OCI-LY7 (cell line): Measurements from ENCODE around the gene C9. TPM values are rescaled to one million over a fixed set of nuclear protein-coding genes. Genes with fewer than 3 reads are reported as not detected.

ENCODE experiments used
- BruUV-seq: library from RNA; stranded (reverse); fragments of 400-500 nt; replicated peaks from 2 replicates; lab custom pipeline; 2021; lab: Mats Ljungman, UMichigan
- CTCF ChIA-PET: fragments of 300-600 bp; sonication (Branson Sonifier 250); formaldehyde crosslinking; loops from one replicate; lab custom pipeline; 2022; ENCODE audit warnings: antibody characterized with exemption; ENCODE audit not compliant: unreplicated experiment; lab: Charles Lee
- POLR2A ChIA-PET: fragments of 300-600 bp; sonication (Branson Sonifier 250); formaldehyde crosslinking; loops from one replicate; lab custom pipeline; 2022; ENCODE audit warnings: antibody characterized with exemption; lab: Charles Lee
- DNase-seq: peaks from one replicate; pipeline ENCODE4 v3.0.0-alpha.2; 2015; ENCODE audit warnings: low spot score
- H2AFZ ChIP-seq: fragments of 200-600 bp; sonication (generic), shearing (Covaris generic); 2 replicates; pipeline ENCODE4 v1.6.1; 2014; ENCODE audit warnings: mild to moderate bottlenecking, antibody characterized with exemption, low read length, moderate library complexity
- H3K27ac ChIP-seq: fragments of 200-600 bp; sonication (generic); 2 replicates; pipeline ENCODE4 v1.5.1; 2014; ENCODE audit warnings: mixed run types, low read depth, mild to moderate bottlenecking, moderate library complexity, low read length, inconsistent platforms; ENCODE audit not compliant: poor library complexity, severe bottlenecking
- H3K36me3 ChIP-seq: fragments of 200-600 bp; sonication (generic); 2 replicates; pipeline ENCODE4 v1.6.1; 2014; ENCODE audit warnings: mild to moderate bottlenecking, antibody characterized with exemption, low read length, moderate library complexity, mixed read lengths; ENCODE audit not compliant: insufficient read depth
- H3K4me1 ChIP-seq: fragments of 200-600 bp; sonication (generic); 2 replicates; pipeline ENCODE4 v1.5.1; 2014; ENCODE audit warnings: mild to moderate bottlenecking, low read length; ENCODE audit not compliant: insufficient read depth, poor library complexity, severe bottlenecking
- H3K4me2 ChIP-seq: fragments of 200-600 bp; sonication (generic); 2 replicates; pipeline ENCODE4 v1.6.1; 2014; ENCODE audit warnings: mild to moderate bottlenecking, low read length
- H3K4me3 ChIP-seq: fragments of 200-600 bp; sonication (generic); 2 replicates; pipeline ENCODE4 v1.5.1; 2014; ENCODE audit warnings: mild to moderate bottlenecking, low read depth, low read length; ENCODE audit not compliant: poor library complexity, severe bottlenecking
- H3K79me2 ChIP-seq: fragments of 200-600 bp; sonication (generic); 2 replicates; pipeline ENCODE4 v1.6.1; 2016; ENCODE audit warnings: low read depth, mild to moderate bottlenecking, low read length, moderate library complexity, mixed read lengths; ENCODE audit not compliant: insufficient read depth
- H3K9me2 ChIP-seq: fragments of 200-600 bp; sonication (generic); 2 replicates; pipeline ENCODE4 v1.6.1; 2016; ENCODE audit warnings: mild to moderate bottlenecking, low read length, mixed read lengths; ENCODE audit not compliant: insufficient read depth
- H3K9me3 ChIP-seq: fragments of 200-600 bp; sonication (generic); 2 replicates; pipeline ENCODE4 v1.6.1; 2014; ENCODE audit warnings: mild to moderate bottlenecking, mixed run types, low read length, mixed read lengths
- H4K20me1 ChIP-seq: fragments of 200-600 bp; sonication (generic); 2 replicates; pipeline ENCODE4 v1.6.1; 2014; ENCODE audit warnings: mild to moderate bottlenecking, antibody characterized with exemption, low read length, moderate library complexity, mixed read lengths; ENCODE audit not compliant: insufficient read depth
- EZH2phosphoT487 ChIP-seq: fragments of 200-600 bp; sonication (generic); IDR thresholded peaks from 2 replicates; pipeline ENCODE4 v1.6.1; 2018; ENCODE audit warnings: low read depth, borderline replicate concordance, mild to moderate bottlenecking, mixed run types, antibody characterized with exemption, low read length, moderate library complexity, mixed read lengths
- intact Hi-C: fragments of 100-400 bp; cut with micrococcal nuclease; formaldehyde crosslinking; loops from one replicate; pipeline ENCODE4 v1.10.0; 2022; ENCODE audit not compliant: unreplicated experiment
- total RNA-seq, 2 experiments: library from RNA; depleted of rRNA in 1 of 2; stranded (reverse); fragments of >200 nt in 1 of 2; shearing (Covaris generic) in 1 of 2; gene quantifications; 2 replicates each; pipeline ENCODE4 v1.2.3, GENCODE V29; 2014 to 2022
- TF ChIP-seq, protein P1 (sequence below): fragments of 200-600 bp; sonication (generic); conservative IDR thresholded peaks from 2 replicates; pipeline ENCODE4 v1.5.1; 2014; ENCODE audit warnings: mild to moderate bottlenecking, antibody characterized with exemption, low read length, moderate library complexity, mixed read lengths

Gene C9
- total RNA-seq, 2 experiments from 2014 or later = not detected

DNA sequence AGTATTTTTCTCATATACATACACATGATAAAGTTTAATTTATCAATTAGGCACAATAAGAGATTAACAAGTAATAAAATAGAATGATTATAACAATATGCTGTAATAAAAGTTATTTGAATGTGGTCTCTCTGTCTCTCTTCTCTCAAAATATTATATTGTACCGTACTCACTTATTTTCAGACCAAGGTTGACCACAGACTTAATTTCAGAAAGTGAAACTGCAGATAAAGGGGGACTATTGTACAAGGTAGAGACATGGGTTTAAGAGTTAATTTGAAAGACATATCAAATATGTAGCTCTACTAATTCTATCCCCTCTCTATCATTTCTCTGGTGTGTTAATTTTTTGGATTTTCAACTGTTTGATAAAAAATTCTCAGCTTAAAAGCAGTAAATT, 20.0 kb upstream of the C9 start:
- no peaks in the 10 kb centered on the region for H3K9me3 ChIP-seq
- DNase-seq = no peak
- no peaks in the 10 kb centered on the region for H4K20me1 ChIP-seq
- H2AFZ ChIP-seq = no peak overlapping the region
- no peaks in the 10 kb centered on the region for H3K36me3 ChIP-seq
- no peak overlapping the region for H3K4me3 ChIP-seq
- no peaks in the 10 kb centered on the region for H3K4me1 ChIP-seq
- no peak overlapping the region for H3K27ac ChIP-seq
- BruUV-seq = no TSS peak
- intact Hi-C loops = no loop called here
- ChIA-PET POLR2A (interaction anchor here (0.6 kb wide), 1 partner anchor 739 kb away, joined by 4 read pairs; no protein-coding TSS in a partner anchor), CTCF (interaction anchor here (1.1 kb wide), 1 partner anchor 9 kb away, joined by 3 read pairs; no protein-coding TSS in a partner anchor)
- H3K9me2 ChIP-seq = no peaks in the 10 kb centered on the region
- H3K79me2 ChIP-seq = no peaks in the 10 kb centered on the region
- no peak for TF ChIP-seq EZH2phosphoT487
- TF ChIP-seq, protein P1, sequence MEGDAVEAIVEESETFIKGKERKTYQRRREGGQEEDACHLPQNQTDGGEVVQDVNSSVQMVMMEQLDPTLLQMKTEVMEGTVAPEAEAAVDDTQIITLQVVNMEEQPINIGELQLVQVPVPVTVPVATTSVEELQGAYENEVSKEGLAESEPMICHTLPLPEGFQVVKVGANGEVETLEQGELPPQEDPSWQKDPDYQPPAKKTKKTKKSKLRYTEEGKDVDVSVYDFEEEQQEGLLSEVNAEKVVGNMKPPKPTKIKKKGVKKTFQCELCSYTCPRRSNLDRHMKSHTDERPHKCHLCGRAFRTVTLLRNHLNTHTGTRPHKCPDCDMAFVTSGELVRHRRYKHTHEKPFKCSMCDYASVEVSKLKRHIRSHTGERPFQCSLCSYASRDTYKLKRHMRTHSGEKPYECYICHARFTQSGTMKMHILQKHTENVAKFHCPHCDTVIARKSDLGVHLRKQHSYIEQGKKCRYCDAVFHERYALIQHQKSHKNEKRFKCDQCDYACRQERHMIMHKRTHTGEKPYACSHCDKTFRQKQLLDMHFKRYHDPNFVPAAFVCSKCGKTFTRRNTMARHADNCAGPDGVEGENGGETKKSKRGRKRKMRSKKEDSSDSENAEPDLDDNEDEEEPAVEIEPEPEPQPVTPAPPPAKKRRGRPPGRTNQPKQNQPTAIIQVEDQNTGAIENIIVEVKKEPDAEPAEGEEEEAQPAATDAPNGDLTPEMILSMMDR = no peak
- no peak overlapping the region for H3K4me2 ChIP-seq

DNA sequence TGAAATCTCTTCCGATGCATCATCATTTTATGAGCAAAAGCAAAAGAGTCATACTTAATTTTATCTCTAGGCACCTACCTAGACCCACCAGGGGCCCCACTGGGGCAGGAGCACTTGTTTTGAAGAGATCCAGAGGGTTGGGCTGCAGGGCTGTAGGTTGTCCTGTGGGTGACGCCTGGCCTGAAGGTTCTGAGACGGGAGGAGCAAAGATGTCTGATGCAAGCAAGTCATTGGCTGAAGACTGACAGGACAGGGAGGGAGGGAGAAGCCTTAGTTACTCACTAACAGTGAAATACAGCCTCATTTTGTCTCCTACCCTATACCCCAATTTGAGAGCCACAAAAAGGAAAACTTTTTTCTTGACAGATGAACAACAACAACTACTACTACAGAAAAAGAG, 17.1 kb upstream of the C9 start:
- DNase-seq = no peak
- Histone ChIP-seq H2AFZ (no peak overlapping the region), H3K36me3 (no peaks in the 10 kb centered on the region), H3K4me2 (no peak overlapping the region), H3K4me1 (no peaks in the 10 kb centered on the region), H3K79me2 (no peaks in the 10 kb centered on the region), H3K9me3 (no peaks in the 10 kb centered on the region), H3K4me3 (no peak overlapping the region), H3K27ac (no peak overlapping the region), H4K20me1 (no peaks in the 10 kb centered on the region), H3K9me2 (no peaks in the 10 kb centered on the region)
- CTCF ChIA-PET = no interaction called here
- intact Hi-C loops = no loop called here
- TF ChIP-seq, protein P1 = no peak
- TF ChIP-seq EZH2phosphoT487 = no peak
- POLR2A ChIA-PET = no interaction called here
- BruUV-seq = no TSS peak

DNA sequence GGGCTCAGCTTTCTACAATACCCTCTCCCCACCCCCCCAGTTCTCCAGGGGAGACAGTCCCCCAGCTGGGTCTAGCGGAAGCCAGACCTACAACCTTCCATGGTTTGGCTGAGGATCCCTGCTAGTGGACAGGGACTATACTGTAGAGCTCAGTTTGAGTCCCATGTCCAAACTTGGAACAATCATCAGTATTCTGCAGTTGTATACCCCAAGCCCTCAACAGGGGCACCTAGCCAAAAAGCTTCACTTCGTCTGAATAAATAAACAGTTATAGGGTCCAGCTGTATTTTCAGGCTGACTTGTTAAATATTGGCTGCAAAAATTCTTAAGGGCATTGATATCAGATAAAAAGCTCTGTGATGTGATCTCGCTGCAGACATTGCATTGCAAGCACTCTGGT, 15.4 kb upstream of the C9 start:
- H2AFZ ChIP-seq = no peak overlapping the region
- no peak overlapping the region for H3K4me2 ChIP-seq
- POLR2A ChIA-PET = no interaction called here
- BruUV-seq = no TSS peak
- no peaks in the 10 kb centered on the region for H3K4me1 ChIP-seq
- H3K79me2 ChIP-seq = no peaks in the 10 kb centered on the region
- H3K4me3 ChIP-seq = no peak overlapping the region
- TF ChIP-seq EZH2phosphoT487 = no peak
- TF ChIP-seq, protein P1 = no peak
- H3K9me3 ChIP-seq = no peaks in the 10 kb centered on the region
- intact Hi-C loops = loop anchor here (10.0 kb wide), 1 partner anchor 165 kb away; the partner anchor contains the start of gene FYB1
- no peak overlapping the region for H3K27ac ChIP-seq
- CTCF ChIA-PET = no interaction called here
- no peak for DNase-seq
- no peaks in the 10 kb centered on the region for H3K36me3 ChIP-seq
- no peaks in the 10 kb centered on the region for H3K9me2 ChIP-seq
- no peaks in the 10 kb centered on the region for H4K20me1 ChIP-seq
